NOMO-1 treated with DMSO at 0.1 percent for 48 hours (cell line): Measurements from ENCODE around the gene FUT1.
A peak's percentile ranks its signal among the peaks of the same experiment; 100 is the strongest.
"Not testable (repeated sequence)": the region's sequence is repeated elsewhere in the genome, so short reads cannot be mapped to it uniquely, and the experiment has no call there.

Experiments used
- DNase-seq: peaks from one replicate; lab custom pipeline; 2025; ENCODE audit not compliant: unreplicated experiment; lab: John Stamatoyannopoulos, UW

The FUT1 gene

GRCh38 chr19:48718711-48719231 lies 33.7 kb downstream of the FUT1 start:
- DNase-seq = no peak

GRCh38 chr19:48718106-48718505 lies 34.3 kb downstream of the FUT1 start:
- not testable (repeated sequence) for DNase-seq

- no peak for DNase-seq
Measured at GRCh38 chr19:48716562-48717291, 35.7 kb downstream of the FUT1 start.

GRCh38 chr19:48715681-48716171 lies 36.7 kb downstream of the FUT1 start:
- DNase-seq = no peak

- DNase-seq = no peak
Measured at GRCh38 chr19:48714759-48715675, 37.4 kb downstream of the FUT1 start.

- peak; percentile 100 for DNase-seq
Measured at GRCh38 chr19:48713864-48714755, 38.3 kb downstream of the FUT1 start.

DNA sequence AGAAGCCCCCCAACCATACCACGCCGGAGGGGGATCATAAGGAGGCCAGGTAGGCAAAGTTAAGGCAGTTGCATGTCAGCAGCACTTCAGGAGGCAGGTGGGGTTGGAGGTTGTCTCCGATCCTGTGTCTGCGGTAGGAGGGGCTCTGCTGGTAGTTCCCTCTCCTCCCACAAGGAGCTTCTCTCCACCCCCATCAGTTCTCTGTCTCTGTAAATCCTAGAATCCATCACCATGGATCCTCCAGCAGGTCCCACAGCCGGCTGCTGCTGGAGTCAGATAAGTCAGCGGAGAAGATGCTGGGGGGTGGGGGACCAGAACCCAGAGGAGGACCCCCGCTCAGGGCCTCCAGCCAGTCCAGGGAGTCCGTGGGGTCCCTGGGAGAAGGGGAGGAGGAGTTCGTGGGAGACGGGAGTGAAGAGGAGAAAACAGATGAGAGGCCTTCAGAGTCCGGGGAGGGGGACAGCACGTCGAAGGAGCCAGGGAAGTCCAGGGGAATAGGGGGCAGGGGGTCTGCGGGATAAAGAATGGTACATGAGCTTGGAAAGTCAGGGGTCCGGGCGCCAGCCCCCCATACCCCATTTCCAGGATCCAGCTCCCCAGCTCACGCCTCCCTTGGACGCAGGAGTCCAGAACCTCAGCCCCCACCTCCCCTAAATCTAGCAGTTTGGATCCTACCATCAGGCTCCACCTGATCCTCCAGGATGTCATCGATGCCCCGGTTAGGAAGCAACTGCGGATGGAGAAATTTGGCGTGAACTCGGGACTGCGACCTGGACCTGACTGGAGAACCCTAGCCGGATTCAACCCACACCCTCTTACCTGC lies 39.2 kb downstream of the FUT1 start:
- peak; percentile 3 for DNase-seq

DNA sequence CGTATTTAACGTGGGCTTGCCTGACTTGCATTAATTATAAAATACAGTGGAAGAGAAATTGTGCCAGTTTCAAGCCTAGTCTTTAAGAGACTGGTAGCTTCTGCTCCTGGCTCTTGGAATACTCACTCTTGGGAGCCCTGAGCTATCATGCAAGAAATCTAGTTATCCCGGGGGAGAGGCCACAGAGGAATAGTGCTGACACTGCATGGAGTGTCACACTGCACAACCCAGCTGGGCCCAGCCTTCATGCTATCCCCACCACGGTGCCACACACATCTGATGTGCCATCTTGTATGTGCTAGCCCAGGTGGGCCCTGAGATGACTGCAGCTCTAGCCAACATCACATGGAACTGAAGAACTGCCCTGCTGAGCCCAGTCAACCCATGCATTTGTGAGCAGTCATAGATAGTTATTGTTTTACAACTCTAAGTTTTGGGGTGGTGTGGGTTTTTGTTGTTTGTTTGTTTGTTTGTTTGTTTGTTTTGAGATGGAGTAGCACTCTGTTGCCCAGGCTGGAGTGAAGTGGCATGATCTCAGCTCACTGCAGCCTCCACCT lies 41.3 kb downstream of the FUT1 start:
- no peak for DNase-seq

DNA sequence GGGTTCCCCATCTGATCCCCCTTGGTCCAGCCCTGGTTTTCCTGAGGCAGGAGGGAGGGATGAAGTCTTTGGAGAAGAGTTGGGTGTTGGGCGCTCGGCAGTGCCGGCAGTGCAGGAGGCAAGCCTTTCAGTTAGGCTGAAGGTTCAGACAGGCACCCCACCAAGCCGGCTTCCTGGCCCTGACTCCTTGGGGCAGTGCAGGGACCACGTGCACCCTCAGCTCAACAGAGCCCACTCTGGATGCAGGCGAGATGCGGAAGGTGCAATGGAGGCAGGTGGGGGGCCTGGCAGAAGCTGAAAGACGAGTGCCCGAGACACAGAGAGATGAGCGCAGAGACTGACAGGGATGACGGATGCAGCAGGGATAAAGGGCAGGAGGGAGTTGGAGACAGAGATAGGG lies 44.0 kb downstream of the FUT1 start:
- DNase-seq = no peak

DNA sequence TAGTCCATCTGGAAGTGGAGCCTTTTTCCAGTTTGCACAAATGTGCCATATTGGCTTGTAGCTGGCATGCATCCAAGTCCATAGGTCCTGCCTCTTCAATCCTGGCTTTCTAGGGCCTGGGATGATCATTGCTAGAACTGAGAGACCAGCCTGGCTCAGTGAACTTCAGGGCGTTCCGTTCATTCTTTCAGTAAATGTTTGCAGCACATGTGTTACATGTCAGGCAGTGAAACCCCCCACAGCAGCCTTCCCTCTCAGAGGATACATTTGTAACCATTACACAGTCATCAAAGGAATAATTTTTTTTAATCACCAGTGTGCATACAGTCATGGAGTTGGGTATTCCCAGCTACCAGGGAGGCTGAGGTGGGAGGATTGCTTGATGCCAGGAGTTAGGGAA lies 47.0 kb downstream of the FUT1 start:
- DNase-seq = no peak

- no peak for DNase-seq
Measured at GRCh38 chr19:48703316-48703715, 49.1 kb downstream of the FUT1 start.

- DNase-seq = no peak
Measured at GRCh38 chr19:48702701-48703100, 49.7 kb downstream of the FUT1 start.

DNA sequence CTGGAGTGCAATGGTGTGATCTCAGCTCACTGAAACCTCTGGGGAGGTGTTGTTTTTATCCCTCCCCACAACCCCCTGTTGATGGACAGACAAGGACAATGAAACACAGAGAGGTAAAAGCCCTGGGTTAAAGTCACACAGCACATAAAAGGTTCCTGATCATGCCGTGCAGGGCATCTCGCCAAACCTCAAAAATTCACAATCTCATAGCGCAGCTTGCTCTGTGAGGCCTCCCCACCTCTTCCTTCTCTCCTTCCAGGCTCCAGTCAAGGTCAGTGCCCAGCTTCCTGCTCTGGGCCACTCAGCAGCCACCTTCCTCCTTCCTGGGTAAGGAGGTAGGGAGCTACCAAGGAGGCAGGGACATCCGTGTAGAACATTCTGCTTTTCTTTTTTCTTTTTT lies 54.4 kb downstream of the FUT1 start:
- no peak for DNase-seq
